ENCODE results near the gene MGMT.

Gene MGMT

DNA sequence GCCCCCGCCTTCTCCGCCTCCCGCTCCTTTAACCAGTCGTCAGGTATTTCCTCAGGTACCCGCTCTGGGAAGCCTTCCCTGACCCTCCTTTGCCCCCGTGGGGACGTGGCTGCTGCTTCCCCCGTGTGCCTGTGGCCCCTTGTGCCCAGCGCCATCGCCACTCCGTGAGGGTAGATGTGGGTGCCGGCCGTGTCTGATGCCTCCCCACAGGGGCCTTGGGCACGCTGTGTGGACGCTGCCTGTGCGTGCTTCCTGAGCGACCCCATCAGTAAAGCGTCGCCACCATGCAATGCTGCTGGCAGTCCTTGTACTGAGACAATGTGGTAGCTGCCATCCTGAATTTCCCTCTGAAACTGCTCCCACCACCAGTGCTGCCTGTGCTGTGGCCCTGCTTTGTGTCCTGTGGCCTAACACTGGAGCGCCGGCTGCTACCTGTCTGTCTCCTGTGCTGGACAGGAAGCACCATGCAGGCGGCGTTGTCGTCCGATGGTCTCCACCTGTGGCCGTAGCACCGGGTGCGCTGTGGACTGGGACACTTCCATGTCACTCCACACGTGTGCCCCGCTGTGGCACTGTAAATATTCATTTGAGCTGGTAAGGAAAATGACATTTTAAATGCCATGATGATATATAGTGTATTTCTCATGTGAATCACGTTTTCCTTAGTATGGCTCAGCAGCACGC, 213.8 kb downstream of the MGMT start:
- no peak for DNase-seq (ENCODE audit: low read depth in 2 of 3, low spot score in 1 of 3)

- DNase-seq (ENCODE audit: low read depth in 2 of 3, low spot score in 1 of 3), result no peak
Measured at GRCh38 chr10:129681856-129682255, 214.8 kb downstream of the MGMT start.

DNA sequence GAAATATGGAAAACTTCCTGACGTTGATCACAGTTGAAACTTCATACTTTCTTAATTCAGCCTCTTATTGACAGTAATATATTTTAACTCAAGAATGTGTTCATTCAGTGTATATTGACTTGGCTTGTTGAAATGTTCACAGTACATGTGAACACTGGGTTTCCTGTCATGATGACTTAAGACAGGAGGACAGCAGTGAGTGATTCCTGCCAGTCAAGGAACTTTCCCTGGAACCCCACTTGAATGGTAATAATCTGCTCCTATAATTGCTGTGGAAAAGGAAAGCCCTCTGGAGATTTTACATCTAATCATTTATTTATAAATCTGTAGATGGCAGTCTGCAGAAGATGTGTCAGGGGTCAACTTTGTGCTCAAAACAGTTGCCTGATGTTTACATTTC, 216.5 kb downstream of the MGMT start:
- DNase-seq (ENCODE audit: low read depth in 2 of 3, low spot score in 1 of 3), result no peak

DNA sequence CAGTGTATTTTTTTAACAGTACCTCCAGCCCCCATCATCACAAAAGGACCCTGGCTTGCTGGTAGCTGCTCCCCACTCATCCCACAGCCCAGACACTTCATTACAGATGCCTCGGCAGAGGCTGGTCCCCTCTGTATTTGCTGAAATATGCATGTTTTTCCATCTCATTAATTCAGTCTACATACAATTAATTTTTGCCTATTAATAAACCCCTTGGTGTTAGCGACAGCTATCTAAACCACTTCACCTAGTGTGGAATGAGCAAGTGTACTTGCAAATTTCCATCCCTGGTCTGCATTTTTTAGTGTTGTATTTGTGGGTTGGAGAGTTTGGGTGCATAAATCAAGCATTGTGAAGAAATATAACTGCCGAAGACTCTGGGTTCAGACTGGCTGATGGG, 216.9 kb downstream of the MGMT start:
- no peak for DNase-seq (ENCODE audit: low read depth in 2 of 3, low spot score in 1 of 3)

- no peak for DNase-seq (ENCODE audit: low read depth in 2 of 3, low spot score in 1 of 3)
Measured at GRCh38 chr10:129685271-129685670, 218.2 kb downstream of the MGMT start.

- no peak for DNase-seq (ENCODE audit: low read depth in 2 of 3, low spot score in 1 of 3)
Measured at GRCh38 chr10:129689671-129690071, 222.6 kb downstream of the MGMT start.

GRCh38 chr10:129690248-129691070, 223.4 kb downstream of the MGMT start:
- DNase-seq (ENCODE audit: low read depth in 2 of 3, low spot score in 1 of 3), result no peak

GRCh38 chr10:129692695-129693094, 225.7 kb downstream of the MGMT start:
- no peak for DNase-seq (ENCODE audit: low read depth in 2 of 3, low spot score in 1 of 3)

DNA sequence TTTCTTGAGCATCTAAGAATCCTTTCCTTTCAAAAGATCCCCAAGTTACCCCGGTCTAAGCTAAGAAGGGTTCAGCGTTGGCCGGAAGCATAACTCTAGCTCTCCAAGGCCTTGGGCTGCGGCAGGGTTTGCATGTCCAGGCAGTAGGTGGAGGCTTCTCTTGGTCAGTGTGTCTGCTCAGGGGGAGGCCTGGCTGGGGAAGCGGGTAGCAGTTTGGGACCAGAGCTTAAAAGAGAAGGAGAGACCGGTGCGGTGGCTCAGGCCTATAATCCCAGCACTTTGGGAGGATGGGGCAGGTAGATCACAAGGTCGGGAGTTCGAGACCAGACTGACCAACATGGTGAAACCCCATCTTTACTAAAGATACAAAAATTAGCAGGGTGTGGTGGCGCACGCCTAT, 226.3 kb downstream of the MGMT start:
- DNase-seq (ENCODE audit: low read depth in 2 of 3, low spot score in 1 of 3), result no peak

DNA sequence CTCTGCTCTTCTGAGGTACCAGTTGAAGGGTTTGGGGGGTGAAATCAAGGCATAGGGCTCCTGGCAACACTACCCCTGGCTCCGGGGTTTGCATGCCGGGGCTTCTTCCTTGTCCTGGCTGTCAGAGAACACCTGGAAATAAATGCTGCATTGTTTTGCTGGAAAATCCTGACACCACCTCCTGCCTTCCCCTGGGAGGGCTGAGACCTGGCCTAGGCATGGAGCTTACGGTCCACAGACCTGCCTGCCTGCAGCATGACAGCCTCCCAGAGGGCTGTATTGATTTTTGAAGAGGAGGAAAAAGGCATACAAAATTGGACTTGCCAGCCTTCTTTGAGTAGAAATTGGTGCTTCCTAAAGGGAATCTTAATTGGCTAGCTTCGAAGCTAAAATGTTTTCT, 227.1 kb downstream of the MGMT start:
- DNase-seq (ENCODE audit: low read depth in 2 of 3, low spot score in 1 of 3), result no peak

GRCh38 chr10:129694691-129695243, 227.7 kb downstream of the MGMT start:
- DNase-seq (ENCODE audit: low read depth in 2 of 3, low spot score in 1 of 3), result no peak

- no peak for DNase-seq (ENCODE audit: low read depth in 2 of 3, low spot score in 1 of 3)
Measured at GRCh38 chr10:129695671-129696070, 228.6 kb downstream of the MGMT start.

- DNase-seq (ENCODE audit: low read depth in 2 of 3, low spot score in 1 of 3), result no peak
Measured at GRCh38 chr10:129696636-129697035, 229.6 kb downstream of the MGMT start.

DNA sequence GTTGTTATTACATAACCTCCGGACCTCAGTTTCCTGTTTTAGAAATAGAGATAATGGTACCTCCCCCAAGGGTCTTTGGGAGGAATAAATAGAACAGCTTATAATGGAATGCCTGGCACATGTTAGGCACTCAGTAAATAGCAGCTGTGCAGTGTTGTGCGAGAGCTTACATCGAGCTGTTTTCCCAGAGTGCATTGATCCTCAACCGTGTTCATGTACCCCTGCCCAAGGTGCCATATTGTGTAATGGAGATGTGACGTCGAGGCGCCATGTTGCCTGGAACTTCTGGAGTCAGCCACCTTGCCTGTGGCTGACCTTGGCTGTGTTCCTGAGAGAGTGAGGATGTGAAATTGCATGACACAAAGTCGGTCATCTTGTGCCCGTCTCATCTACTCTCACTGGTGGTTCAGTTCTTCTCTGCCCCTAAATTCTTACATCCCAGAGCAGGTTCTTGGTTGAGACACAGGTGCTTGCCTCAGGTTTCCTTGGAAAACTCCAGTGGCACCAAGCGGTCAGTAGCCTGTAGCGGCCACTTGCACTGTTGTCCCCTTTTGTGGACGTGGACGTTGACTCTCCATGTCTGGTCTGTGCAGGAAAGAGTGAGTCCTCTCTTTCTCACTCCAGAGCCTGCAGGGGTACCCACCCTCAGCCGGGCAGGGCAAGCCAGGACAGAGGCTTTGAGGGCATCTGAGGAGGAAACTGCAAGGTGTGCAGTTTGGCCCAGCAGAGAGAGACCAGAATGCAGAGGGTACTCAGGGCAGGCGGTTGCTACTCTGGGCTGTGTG, 230.6 kb downstream of the MGMT start:
- DNase-seq (ENCODE audit: low read depth in 2 of 3, low spot score in 1 of 3), result no peak

GRCh38 chr10:129699722-129700340, 232.8 kb downstream of the MGMT start:
- DNase-seq (ENCODE audit: low read depth in 2 of 3, low spot score in 1 of 3), result no peak

- DNase-seq (ENCODE audit: low read depth in 2 of 3, low spot score in 1 of 3), result no peak
Measured at GRCh38 chr10:129702605-129703004, 235.6 kb downstream of the MGMT start.

GRCh38 chr10:129703287-129704137, 236.5 kb downstream of the MGMT start:
- DNase-seq (ENCODE audit: low read depth in 2 of 3, low spot score in 1 of 3), result no peak

GRCh38 chr10:129704225-129704624, 237.2 kb downstream of the MGMT start:
- DNase-seq (ENCODE audit: low read depth in 2 of 3, low spot score in 1 of 3), result no peak

DNA sequence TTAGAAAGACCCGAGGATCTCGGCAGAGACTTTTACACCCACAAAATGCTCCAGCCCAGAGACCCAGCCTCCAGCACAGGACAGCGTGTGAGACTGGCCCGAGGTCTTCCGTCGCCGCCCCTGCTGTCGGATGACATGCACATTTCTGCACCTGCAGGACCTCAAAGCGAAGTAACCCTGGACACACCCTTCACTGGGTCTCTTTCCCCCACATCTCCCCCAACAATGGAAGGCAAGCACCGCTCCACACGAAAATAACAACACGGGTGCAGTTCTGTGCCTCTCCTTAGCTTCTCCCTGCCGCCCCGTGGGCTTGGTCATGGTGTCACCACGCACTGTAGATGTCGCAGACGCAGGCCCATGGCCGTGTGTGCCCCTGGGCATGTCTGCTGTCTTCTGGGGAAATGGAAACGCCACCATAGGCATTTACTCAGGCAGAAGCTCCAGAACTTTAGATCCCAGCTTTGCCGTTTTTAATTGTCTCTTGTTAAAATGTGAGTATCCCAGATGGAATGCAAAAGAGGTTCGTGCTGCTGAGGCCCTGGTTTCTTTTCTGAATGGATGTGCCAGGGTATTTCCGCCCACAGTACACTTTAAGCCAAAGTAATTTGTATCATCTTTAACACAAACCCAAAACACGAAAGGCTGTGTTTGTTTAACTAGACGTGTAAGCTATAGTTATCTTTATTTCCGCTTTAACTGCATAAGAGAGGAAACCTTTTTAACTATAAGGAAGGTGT, 237.9 kb downstream of the MGMT start:
- no peak for DNase-seq (ENCODE audit: low read depth in 2 of 3, low spot score in 1 of 3)

- DNase-seq (ENCODE audit: low read depth in 2 of 3, low spot score in 1 of 3), result no peak
Measured at GRCh38 chr10:129705676-129706075, 238.6 kb downstream of the MGMT start.
